Measurements from ENCODE around the gene GPRIN2.
"Not testable (repeated sequence)": the region's sequence is repeated elsewhere in the genome, so short reads cannot be mapped to it uniquely, and the experiment has no call there.

The GPRIN2 gene

DNA sequence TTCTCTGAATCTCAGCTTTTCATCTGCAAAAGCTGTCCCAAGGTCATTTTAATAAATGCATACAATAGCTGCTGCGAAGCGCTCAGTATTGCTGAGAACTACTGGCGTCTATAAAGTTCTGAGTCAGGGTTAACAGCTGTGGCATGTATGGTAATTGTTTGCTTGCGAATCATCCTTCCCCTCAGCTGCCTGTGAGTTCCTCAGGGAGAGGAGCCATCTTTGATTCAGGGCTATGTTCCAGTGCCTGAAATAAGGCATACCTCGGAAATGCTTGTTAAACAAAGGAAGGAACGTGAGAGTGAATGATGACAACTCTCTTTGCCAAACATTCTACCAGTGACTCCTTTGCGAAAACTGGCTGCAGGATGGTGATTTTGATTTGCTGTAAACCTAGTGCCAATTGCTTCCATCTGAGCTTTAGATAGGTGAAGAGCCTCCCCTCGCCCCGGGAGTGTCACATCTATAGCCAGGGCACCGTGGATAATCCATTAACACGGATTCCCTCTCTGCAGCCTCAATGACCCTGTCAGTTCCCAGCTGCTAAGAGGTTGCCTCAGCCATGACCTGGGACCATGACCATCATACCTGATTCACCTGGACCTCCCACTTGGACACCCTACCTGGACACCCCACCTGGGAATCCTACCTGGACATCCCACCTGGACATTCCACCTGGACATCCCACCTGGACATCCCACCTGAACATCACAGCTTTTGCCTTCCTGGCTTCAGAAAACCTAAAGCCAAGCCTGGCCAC, 39.6 kb downstream of the GPRIN2 start:
- peak; percentile 16 for DNase-seq

DNA sequence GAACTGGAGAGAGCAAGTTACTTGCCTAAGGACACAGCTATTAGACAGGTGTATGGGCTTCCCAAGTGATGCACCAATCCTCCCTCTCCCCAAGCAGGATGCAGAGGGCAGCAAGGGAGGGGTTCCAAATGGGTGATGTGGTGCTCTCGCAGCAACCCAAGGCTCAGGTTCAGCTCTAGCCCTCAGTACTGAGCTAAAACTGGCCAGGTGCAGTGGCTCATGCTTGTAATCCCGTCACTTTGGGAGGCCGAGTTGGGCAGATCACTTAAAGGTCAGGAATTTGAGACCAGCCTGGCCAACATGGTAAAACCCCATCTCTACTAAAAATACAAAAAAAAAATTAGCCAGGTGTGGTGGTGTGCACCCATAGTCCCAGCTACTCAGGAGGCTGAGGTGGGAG, 40.7 kb downstream of the GPRIN2 start:
- peak; percentile 12 for DNase-seq

DNA sequence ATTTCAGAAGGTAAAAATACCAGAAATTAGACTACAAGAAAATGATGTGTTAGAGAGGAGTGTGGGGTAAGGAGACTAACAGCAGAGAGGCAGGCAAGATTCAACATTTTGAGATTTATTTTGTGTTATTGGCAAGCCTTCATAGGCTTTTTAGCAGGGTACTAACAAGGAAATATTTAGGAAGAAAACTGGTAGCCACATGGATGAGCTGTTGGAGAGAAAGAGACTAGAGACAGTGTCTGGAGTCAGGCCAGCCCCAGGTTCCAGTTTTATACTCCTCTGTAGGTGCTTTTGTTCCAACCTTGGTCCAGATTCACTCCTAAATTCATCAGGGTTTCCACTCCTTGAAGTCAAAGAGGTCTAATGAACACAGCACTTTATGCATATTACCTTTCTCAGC, 41.1 kb downstream of the GPRIN2 start:
- DNase-seq = no peak

DNA sequence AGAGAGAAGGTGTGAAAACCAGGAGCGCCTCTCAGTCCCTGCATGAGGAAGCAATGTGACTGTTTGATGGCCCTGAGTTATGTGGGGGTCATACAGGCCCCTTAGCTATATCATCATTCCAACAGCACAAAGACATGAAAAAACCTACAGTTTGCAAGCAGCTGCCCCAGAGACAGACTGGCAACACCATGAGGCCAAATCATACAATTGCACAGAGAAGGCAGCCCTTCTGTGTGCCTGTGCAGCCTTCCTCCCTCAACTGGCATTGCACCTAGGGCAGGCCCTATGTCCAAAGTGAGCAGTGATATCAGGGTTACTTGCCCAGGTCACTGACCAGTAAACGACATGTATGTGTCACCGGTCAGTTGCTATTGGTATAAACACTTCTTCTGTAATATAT, 41.6 kb downstream of the GPRIN2 start:
- peak; percentile 10 for DNase-seq

DNA sequence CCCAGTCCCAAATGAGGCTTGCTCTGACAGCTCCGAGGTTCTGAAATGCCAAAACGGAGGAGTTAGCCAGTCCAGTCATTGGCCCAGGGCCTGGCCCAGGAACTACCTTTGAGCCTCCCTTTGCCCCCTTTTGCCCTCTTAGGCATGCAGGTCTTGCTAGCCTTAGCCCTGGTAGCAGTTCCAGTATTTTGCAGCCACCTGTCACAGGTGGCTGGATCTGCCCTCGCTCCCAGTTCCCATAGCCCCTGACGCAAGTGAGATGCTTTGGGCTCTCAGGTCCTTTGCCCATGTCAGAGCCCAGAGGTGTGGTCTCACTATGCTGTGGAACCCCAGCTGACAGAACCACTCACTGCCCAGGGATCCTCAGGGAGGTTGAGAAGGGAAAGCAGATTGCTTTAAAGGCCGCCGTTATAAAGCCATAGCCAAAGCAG, 42.0 kb downstream of the GPRIN2 start:
- peak; percentile 16 for DNase-seq

DNA sequence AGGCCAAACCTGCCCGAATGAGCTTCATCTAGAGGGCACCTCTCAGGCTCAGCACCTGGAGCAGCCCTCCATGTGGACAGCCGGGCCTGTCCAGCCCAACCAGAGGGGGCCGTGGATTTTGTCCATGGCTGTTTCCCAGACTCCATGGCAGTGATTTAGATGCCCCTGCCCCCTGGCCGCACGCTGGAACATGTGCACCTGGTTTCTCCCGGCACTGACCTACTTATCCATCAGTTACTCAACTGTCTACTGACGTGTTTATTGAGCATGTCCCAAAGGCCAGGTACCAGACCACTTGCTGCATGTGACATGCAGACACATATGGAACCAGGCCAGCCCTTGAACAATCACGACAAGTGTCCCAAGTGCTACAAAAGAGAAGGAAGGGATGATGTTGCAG, 43.1 kb downstream of the GPRIN2 start:
- not testable (repeated sequence) for DNase-seq

DNA sequence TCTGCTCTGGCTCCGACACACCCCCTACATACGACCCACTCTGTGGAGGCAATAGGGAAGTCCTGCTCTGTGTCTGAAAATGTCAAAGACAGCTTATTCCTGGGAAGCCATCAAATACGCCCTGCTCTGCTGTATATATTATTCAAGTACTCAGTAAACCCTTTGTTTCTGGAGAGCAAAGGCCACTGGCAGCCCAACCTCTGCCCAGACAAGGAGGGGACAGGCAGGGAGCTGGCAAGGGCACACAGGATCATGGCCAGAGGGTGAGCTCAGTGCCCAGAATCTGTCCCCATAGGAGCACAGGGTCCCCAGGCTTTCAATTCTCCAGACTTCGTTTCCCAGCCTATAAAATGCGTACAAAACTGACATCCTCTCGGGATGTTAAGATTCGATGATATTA, 43.7 kb downstream of the GPRIN2 start:
- DNase-seq = not testable (repeated sequence)

DNA sequence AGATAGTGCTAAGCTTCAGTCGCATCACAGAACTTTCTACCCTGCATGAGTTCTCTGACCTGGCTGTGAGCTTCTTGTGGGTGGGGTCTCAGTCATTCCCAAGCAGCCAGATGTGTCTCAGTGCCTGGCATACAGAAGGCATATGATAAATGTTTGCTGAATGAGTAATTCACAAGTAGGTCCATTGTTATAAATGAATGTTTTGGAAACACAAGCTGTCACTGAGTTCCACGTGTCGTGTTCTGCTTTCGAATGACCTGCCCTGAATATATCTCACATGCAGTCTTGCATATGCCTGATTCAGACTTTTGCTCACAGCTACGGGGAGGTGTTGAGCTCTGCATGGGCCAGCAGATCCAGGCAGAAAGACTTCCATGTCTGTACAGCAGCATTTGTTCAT, 44.5 kb downstream of the GPRIN2 start:
- not testable (repeated sequence) for DNase-seq
